A549 (cell line): ENCODE data around the gene RAB12. TPM values are rescaled to one million over a fixed set of nuclear protein-coding genes. Genes with fewer than 3 reads are reported as not detected.

ENCODE experiments used
- ATAC-seq, 2 experiments: fragments of 200-7000 bp in 1 of 2; fragments of >200 bp in 1 of 2; cut with Nextera tagmentation in 1 of 2; cut with Tn5 transposase in 1 of 2; 3 replicates each; pipeline versions ENCODE4 v1.8.0 to v1.9.1; 2018 to 2020; ENCODE audit warnings: mild to moderate bottlenecking in 1 of 2, moderate library complexity in 1 of 2
- CTCF ChIA-PET: fragments of 300-600 bp; sonication (Branson Sonifier 250); formaldehyde crosslinking; extraction: SDS; loops from one replicate; lab custom pipeline; 2021; ENCODE audit warnings: antibody characterized with exemption, inconsistent platforms; lab: Yijun Ruan, JAX
- POLR2A ChIA-PET: fragments of 350-600 bp; formaldehyde crosslinking; extraction: SDS; loops from one replicate; lab custom pipeline; 2021; ENCODE audit warnings: antibody characterized with exemption, inconsistent platforms; lab: Yijun Ruan, JAX
- DNase-seq, 2 experiments: peaks; one replicate each; pipeline versions ENCODE4 v3.0.0 to v3.0.0-alpha.2; 2011 to 2016; ENCODE audit warnings: low read depth in 1 of 2, low spot score in 1 of 2
- FAIRE-seq: peaks from 2 replicates; lab custom pipeline; 2011; peaks lifted over from hg19 to GRCh38; lab: Jason Lieb, UNC
- H3K27ac ChIP-seq, 2 experiments: fragments of >200 bp; sonication (Bioruptor Twin); formaldehyde crosslinking; 3 replicates each; pipeline ENCODE4 v1.5.1; 2016 to 2017
- H3K4me1 ChIP-seq: fragments of >200 bp; sonication (Bioruptor Twin); formaldehyde crosslinking; 3 replicates; pipeline ENCODE4 v1.6.1; 2016
- H3K4me2 ChIP-seq: fragments of >200 bp; sonication (Bioruptor Twin); formaldehyde crosslinking; 3 replicates; pipeline ENCODE4 v1.6.1; 2016
- H3K4me3 ChIP-seq: fragments of >200 bp; sonication (Bioruptor Twin); formaldehyde crosslinking; 3 replicates; pipeline ENCODE4 v1.5.1; 2016
- H3K9me3 ChIP-seq: fragments of >200 bp; sonication (Bioruptor Twin); formaldehyde crosslinking; 3 replicates; pipeline ENCODE4 v1.6.1; 2016
- ATOH8 ChIP-seq: fragments of 250-450 bp; sonication (Bioruptor Pico); IDR thresholded peaks from 2 replicates; pipeline ENCODE4 v1.5.0; 2020; ENCODE audit warnings: low read depth, mild to moderate bottlenecking, moderate library complexity
- CEBPB ChIP-seq, 2 experiments: fragments of >200 bp in 1 of 2; sonication (Bioruptor Twin) in 1 of 2; formaldehyde crosslinking in 1 of 2; IDR thresholded peaks; 2 replicates each; pipeline ENCODE4 v1.6.1; 2012 to 2016
- CTCF ChIP-seq: fragments of >200 bp; sonication (Bioruptor Twin); formaldehyde crosslinking; IDR thresholded peaks from 3 replicates; pipeline ENCODE4 v1.5.1; 2016
- EHMT2 ChIP-seq: fragments of 200-600 bp; sonication (generic); IDR thresholded peaks from 2 replicates; pipeline ENCODE4 v1.6.1; 2016; ENCODE audit warnings: antibody characterized with exemption, low read depth, mild to moderate bottlenecking, moderate library complexity
- ELK1 ChIP-seq: fragments of 150-350 bp; IDR thresholded peaks from 2 replicates; pipeline ENCODE4 v1.6.1; 2014; ENCODE audit warnings: low read depth, mild to moderate bottlenecking, low read length
- EP300 ChIP-seq, 2 experiments: fragments of >200 bp; sonication (Bioruptor Twin); formaldehyde crosslinking; IDR thresholded peaks; 2 replicates in 1 of 2; 3 replicates in 1 of 2; pipeline ENCODE4 v1.6.1; 2016 to 2017
- ESRRA ChIP-seq: fragments of 150-350 bp; IDR thresholded peaks from 2 replicates; pipeline ENCODE4 v1.6.1; 2014; ENCODE audit warnings: mild to moderate bottlenecking, low read length, borderline replicate concordance
- FOSB ChIP-seq: fragments of 250-450 bp; sonication (Bioruptor Pico); IDR thresholded peaks from 2 replicates; pipeline ENCODE4 v1.5.0; 2020; ENCODE audit warnings: mild to moderate bottlenecking, moderate library complexity
- HES2 ChIP-seq: fragments of >200 bp; sonication (Bioruptor Twin); formaldehyde crosslinking; IDR thresholded peaks from 2 replicates; pipeline ENCODE4 v1.6.1; 2016
- HMGXB4 ChIP-seq: fragments of 250-450 bp; sonication (Bioruptor Pico); IDR thresholded peaks from 2 replicates; pipeline ENCODE4 v1.5.0; 2021; ENCODE audit warnings: mild to moderate bottlenecking, moderate library complexity, borderline replicate concordance
- HOXB13 ChIP-seq: fragments of 250-450 bp; sonication (Bioruptor Pico); IDR thresholded peaks from 2 replicates; pipeline ENCODE4 v1.5.0; 2020; ENCODE audit warnings: low read depth, mild to moderate bottlenecking, moderate library complexity
- JUN ChIP-seq, 2 experiments: fragments of >200 bp; sonication (Bioruptor Twin); formaldehyde crosslinking; IDR thresholded peaks; 2 replicates in 1 of 2; 3 replicates in 1 of 2; pipeline ENCODE4 v1.6.1; 2016 to 2017
- KDM1A ChIP-seq: fragments of 200-600 bp; sonication (generic); IDR thresholded peaks from 2 replicates; pipeline ENCODE4 v1.6.1; 2016; ENCODE audit warnings: low read depth, mild to moderate bottlenecking
- MAX ChIP-seq: IDR thresholded peaks from 2 replicates; pipeline ENCODE4 v1.6.1; 2012
- MYC ChIP-seq: IDR thresholded peaks from 2 replicates; pipeline ENCODE4 v1.6.1; 2012; ENCODE audit warnings: mild to moderate bottlenecking, inconsistent platforms, low read length, improper control_type of control experiment, borderline replicate concordance
- PBX3 ChIP-seq: IDR thresholded peaks from 2 replicates; pipeline ENCODE4 v1.6.1; 2012
- PHF8 ChIP-seq: fragments of 200-600 bp; sonication (generic); IDR thresholded peaks from 2 replicates; pipeline ENCODE4 v1.6.1; 2016; ENCODE audit warnings: low read depth, mild to moderate bottlenecking, antibody characterized with exemption, moderate library complexity, borderline replicate concordance
- RNF2 ChIP-seq: fragments of 200-600 bp; sonication (generic); IDR thresholded peaks from 2 replicates; pipeline ENCODE4 v1.6.1; 2016; ENCODE audit warnings: low read depth, mild to moderate bottlenecking, antibody characterized with exemption, moderate library complexity, borderline replicate concordance
- SREBF2 ChIP-seq: fragments of 450-650 bp; IDR thresholded peaks from 2 replicates; pipeline ENCODE4 v1.6.1; 2014; ENCODE audit warnings: mild to moderate bottlenecking, moderate library complexity
- TFCP2L1 ChIP-seq: fragments of 250-450 bp; sonication (Bioruptor Pico); IDR thresholded peaks from 2 replicates; pipeline ENCODE4 v1.5.0; 2021; ENCODE audit warnings: mild to moderate bottlenecking
- ZC3H11A ChIP-seq: fragments of 450-650 bp; IDR thresholded peaks from 2 replicates; pipeline ENCODE4 v1.6.1; 2014; ENCODE audit warnings: antibody characterized with exemption, mild to moderate bottlenecking
- ZFP36 ChIP-seq: fragments of 450-650 bp; IDR thresholded peaks from 2 replicates; pipeline ENCODE4 v1.6.1; 2014; ENCODE audit warnings: borderline replicate concordance; ENCODE audit not compliant: partially characterized antibody
- ZNF302 ChIP-seq: fragments of 250-450 bp; sonication (Bioruptor Pico); IDR thresholded peaks from 2 replicates; pipeline ENCODE4 v1.9.0; 2021; ENCODE audit warnings: inconsistent platforms, mild to moderate bottlenecking, moderate library complexity
- WGBS: methylation state at CpG from one replicate; pipeline ENCODE4 v1.1.6; 2017; ENCODE audit errors: missing lambda C conversion rate; 5-methylcytosine and 5-hydroxymethylcytosine counted together
- polyA plus RNA-seq, 4 experiments: library from polyadenylated mRNA; depleted of rRNA in 3 of 4; stranded (reverse); fragments of >200 nt; fragmentation: RNase III in 1 of 4; extraction: RNeasy Plus Mini Kit Qiagen cat#74134 plus additional on column Dnase treatment in 1 of 4; gene quantifications; 2 replicates in 3 of 4; 3 replicates in 1 of 4; pipeline ENCODE4 v1.2.3, GENCODE V29; 2011 to 2017

Gene RAB12
- polyA plus RNA-seq, 2 of the 4 experiments (the other 2 are of a cell fraction), result 23.4 to 31.3 TPM

- Histone ChIP-seq H3K4me2 (no peak overlapping the region; the same call in 2 of the 3 replicates), H3K9me3 (no peaks in the 10 kb centered on the region), H3K4me3 (no peak overlapping the region), H3K27ac (no peak overlapping the region), H3K4me1 (peaks cover 11% of the 10 kb centered on the region)
- WGBS, result 87% methylated on average over 18 of the region's 18 CpGs
- CTCF ChIA-PET, result interaction anchor here (1.2 to 1.6 kb wide), 5 partner anchors 7 to 100 kb away, joined by 3 to 6 read pairs (median 3); no protein-coding TSS in a partner anchor
- DNase-seq (no peak), FAIRE-seq (no peak), ATAC-seq (no peak)
- POLR2A ChIA-PET, result no interaction called here
- no peak for TF ChIP-seq CEBPB (IDR thresholded peaks at IDR 0.05)
- no peak for TF ChIP-seq HMGXB4
- no peak for TF ChIP-seq RNF2
- no peak for TF ChIP-seq EP300 (IDR thresholded peaks at IDR 0.05)
- no peak for TF ChIP-seq ELK1
- no peak for TF ChIP-seq PBX3
- no peak for TF ChIP-seq EHMT2
- TF ChIP-seq FOSB (CRISPR knock-in tag), result no peak
- no peak for TF ChIP-seq CTCF
- no peak for TF ChIP-seq HOXB13 (CRISPR knock-in tag)
- TF ChIP-seq JUN (IDR thresholded peaks at IDR 0.05), result no peak
- no peak for TF ChIP-seq HES2
- TF ChIP-seq ZFP36, result no peak
- no peak for TF ChIP-seq TFCP2L1 (CRISPR knock-in tag)
These were observed 1.2 kb upstream of the RAB12 start for GRCh38 chr18:8607776-8608742.

GRCh38 chr18:8609659-8610458, 622 bp downstream of the RAB12 start:
- ATAC-seq, result peak; percentile 53 to 54; a peak in 4 of 6 replicates
- FAIRE-seq, result no peak
- DNase-seq, result no peak
- TF ChIP-seq ZC3H11A (no peak), KDM1A (no peak), PBX3 (no peak), PHF8 (no peak), ESRRA (no peak), ATOH8 (no peak), MYC (no peak), ZNF302 (CRISPR knock-in tag) (no peak), SREBF2 (no peak), MAX (no peak), ZFP36 (no peak)
- TF ChIP-seq, all 56 proteins: peak for 0
- WGBS, result 5% methylated on average over 26 of the region's 78 CpGs
- Histone ChIP-seq H3K4me1 (peaks cover 17% of the 10 kb centered on the region), H3K9me3 (no peaks in the 10 kb centered on the region), H3K4me2 (peak overlapping the region; percentile 99), H3K4me3 (peak overlapping the region; percentile 95), H3K27ac (peak overlapping the region; percentile 74 to 97)
- POLR2A ChIA-PET, result interaction anchor here (1.2 kb wide), 1 partner anchor 10 kb away, joined by 3 read pairs; no protein-coding TSS in a partner anchor
- CTCF ChIA-PET, result interaction anchor here (0.7 to 1.6 kb wide), 4 partner anchors 9 to 378 kb away, joined by 3 to 6 read pairs (median 6); no protein-coding TSS in a partner anchor
